GM19372 (cell line): ENCODE data around the gene FBXO41.

ENCODE experiments used
- ATAC-seq: cut with Tn5 transposase; IDR thresholded peaks from one replicate; pipeline ENCODE4 v1.9.1; 2021; ENCODE audit warnings: mild to moderate bottlenecking, low read depth, moderate library complexity; ENCODE audit not compliant: unreplicated experiment

The FBXO41 gene

GRCh38 chr2:73290049-73290839, 6.0 kb upstream of the FBXO41 start:
- ATAC-seq = no peak

GRCh38 chr2:73289304-73289703, 5.0 kb upstream of the FBXO41 start:
- no peak for ATAC-seq

GRCh38 chr2:73286134-73286655, 1.9 kb upstream of the FBXO41 start:
- no peak for ATAC-seq

- ATAC-seq = peak; percentile 44
Measured at GRCh38 chr2:73285159-73285739, 971 bp upstream of the FBXO41 start.

- peak; percentile 9 for ATAC-seq
Measured at GRCh38 chr2:73283545-73284295, 558 bp downstream of the FBXO41 start.

GRCh38 chr2:73282924-73283544, 1.2 kb downstream of the FBXO41 start:
- no peak for ATAC-seq

GRCh38 chr2:73281244-73281643, 3.0 kb downstream of the FBXO41 start:
- ATAC-seq = no peak

- ATAC-seq = no peak
Measured at GRCh38 chr2:73279852-73280251, 4.4 kb downstream of the FBXO41 start.

- no peak for ATAC-seq
Measured at GRCh38 chr2:73272270-73272669, 12.0 kb downstream of the FBXO41 start.

GRCh38 chr2:73269686-73270465, 14.4 kb downstream of the FBXO41 start:
- ATAC-seq = peak; percentile 16

- ATAC-seq = peak; percentile 92
Measured at GRCh38 chr2:73268830-73269685, 15.2 kb downstream of the FBXO41 start.

GRCh38 chr2:73268366-73268829, 15.9 kb downstream of the FBXO41 start:
- ATAC-seq = no peak

- ATAC-seq = no peak
Measured at GRCh38 chr2:73267008-73267407, 17.3 kb downstream of the FBXO41 start.

- ATAC-seq = no peak
Measured at GRCh38 chr2:73266061-73266901, 18.0 kb downstream of the FBXO41 start.

GRCh38 chr2:73265298-73266060, 18.8 kb downstream of the FBXO41 start:
- ATAC-seq = no peak

GRCh38 chr2:73264783-73265182, 19.5 kb downstream of the FBXO41 start:
- ATAC-seq = no peak

GRCh38 chr2:73264332-73264606, 20.0 kb downstream of the FBXO41 start:
- no peak for ATAC-seq
